Measurements from ENCODE around the gene ATG5. TPM values are rescaled to one million over a fixed set of nuclear protein-coding genes. Genes with fewer than 3 reads are reported as not detected.

ATG5 gene
- polyA plus RNA-seq, 1 of the 3 experiments (the other 2 are of a cell fraction) = 15.5 TPM

GRCh38 chr6:106254636-106255035, 70.9 kb downstream of the ATG5 start:
- TF ChIP-seq FOSL2 (IDR thresholded peaks at IDR 0.05; ENCODE audit: borderline replicate concordance, low read depth) = no peak
- peak; percentile 39; the same call in 1 of the 2 replicates for TF ChIP-seq TCF12 (IDR thresholded peaks at IDR 0.05)
- no peak for TF ChIP-seq GATA2 (CRISPR knock-in tag; IDR thresholded peaks at IDR 0.05)
- no peak for TF ChIP-seq POLR2AphosphoS5 (IDR thresholded peaks at IDR 0.05; ENCODE audit: low read depth, low read length)
- TF ChIP-seq RAD21 (IDR thresholded peaks at IDR 0.05; ENCODE audit: low read length) = no peak
- no peak for TF ChIP-seq GABPA (IDR thresholded peaks at IDR 0.05; ENCODE audit: low read depth)
- TF ChIP-seq TEAD4 (IDR thresholded peaks at IDR 0.05; ENCODE audit: borderline replicate concordance, insufficient read depth) = no peak
- TF ChIP-seq YY1 (IDR thresholded peaks at IDR 0.05; ENCODE audit: low read depth) = no peak
- TF ChIP-seq FOXM1 (IDR thresholded peaks at IDR 0.05; ENCODE audit: low read depth) = no peak
- no peak for TF ChIP-seq ELF1 (IDR thresholded peaks at IDR 0.05)
- no peak for TF ChIP-seq FOXJ3 (CRISPR knock-in tag; IDR thresholded peaks at IDR 0.05)
- no peak for TF ChIP-seq EP300 (IDR thresholded peaks at IDR 0.05; ENCODE audit: borderline replicate concordance in 1 of 2, low read depth in 1 of 2, low read length in 1 of 2)
- no peak for TF ChIP-seq RXRA (IDR thresholded peaks at IDR 0.05; ENCODE audit: borderline replicate concordance, low read depth)
- no peak for TF ChIP-seq SMC3 (IDR thresholded peaks at IDR 0.05; ENCODE audit: low read depth, low read length)
- no peak for TF ChIP-seq JUND (IDR thresholded peaks at IDR 0.05)
- TF ChIP-seq CHD2 (IDR thresholded peaks at IDR 0.05; ENCODE audit: low read length, partially characterized antibody) = no peak
- 0 out of 2 replicates have a peak, but pooled peaks have one; percentile 44 for TF ChIP-seq RCOR1 (IDR thresholded peaks at IDR 0.05; ENCODE audit: low read length)
- no peak for TF ChIP-seq SIN3A (IDR thresholded peaks at IDR 0.05; ENCODE audit: borderline replicate concordance, low read depth, low read length)
- TF ChIP-seq NFIC (IDR thresholded peaks at IDR 0.05; ENCODE audit: borderline replicate concordance) = peak; percentile 78
- TF ChIP-seq PBX3 (IDR thresholded peaks at IDR 0.05) = peak; percentile 56; the same call in 1 of the 2 replicates
- no peak for TF ChIP-seq REST (IDR thresholded peaks at IDR 0.05; ENCODE audit: low read depth, low read length)
- TF ChIP-seq IRF3 (IDR thresholded peaks at IDR 0.05; ENCODE audit: low read depth, low read length) = no peak
- Histone ChIP-seq H3K9me3 (no peaks in the 10 kb centered on the region), H3F3A (replicated peaks; ENCODE audit: insufficient read depth) (peaks cover 64% of the 10 kb centered on the region), H3K27me3 (ENCODE audit: insufficient read depth) (no peaks in the 10 kb centered on the region), H3K4me3 (ENCODE audit: low read depth in 2 of 2, low read length in 1 of 2) (no peak overlapping the region), H3K4me1 (ENCODE audit: control insufficient read depth in 1 of 2, insufficient read depth in 2 of 2, low read depth in 1 of 2, low read length in 1 of 2) (peaks cover 38 to 45% of the 10 kb centered on the region in 2 experiments), H4K20me1 (ENCODE audit: insufficient read depth) (no peaks in the 10 kb centered on the region), H3K4me2 (peak overlapping the region; percentile 25; the same call in 1 of the 2 replicates), H3K36me3 (replicated peaks in 1 of 2; ENCODE audit: control insufficient read depth in 1 of 2, insufficient read depth in 2 of 2, low read length in 1 of 2) (peaks cover 0 to 12% of the 10 kb centered on the region in 2 experiments), H3K27ac (ENCODE audit: low read depth in 2 of 2, low read length in 1 of 2) (peak overlapping the region; percentile 66 to 91), H3K9ac (peak overlapping the region; percentile 52; the same call in 1 of the 2 replicates), H3K79me2 (ENCODE audit: insufficient read depth) (peaks cover 55% of the 10 kb centered on the region), H3K9me2 (no peaks in the 10 kb centered on the region), H2AFZ (ENCODE audit: low read depth) (no peak overlapping the region)
- no peak for DNase-seq
- ChIA-PET POLR2A (no interaction called here), CTCF (interaction anchor here (1.1 kb wide), 1 partner anchor 46 kb away, joined by 3 read pairs; no protein-coding TSS in a partner anchor)

All from SK-N-SH (cell line).